ENCODE measurements around the gene ACOX3.

- TF ChIP-seq MAFG (tag; conservative IDR thresholded peaks at IDR 0.05) (no peak), BHLHE40 (IDR thresholded peaks at IDR 0.05; ENCODE audit: low read length) (no peak), MCM7 (IDR thresholded peaks at IDR 0.05) (no peak), ZFX (CRISPR knock-in tag; IDR thresholded peaks at IDR 0.05) (no peak), CHD1 (IDR thresholded peaks at IDR 0.05; ENCODE audit: low read length) (no peak)
These were observed 17.2 kb upstream of the ACOX3 start for GRCh38 chr4:8457646-8458252.

All from K562 (cell line).